Mesendoderm (in vitro differentiated cells): ENCODE data around the gene BGN.

Experiments used
- DNase-seq: peaks from one replicate; pipeline ENCODE4 v3.0.0; 2013
- H2AK5ac ChIP-seq: 2 replicates; pipeline ENCODE4 v1.6.1; 2013; ENCODE audit warnings: low read length, inconsistent platforms
- H2BK120ac ChIP-seq: 2 replicates; pipeline ENCODE4 v1.6.1; 2013; ENCODE audit warnings: low read depth, mild to moderate bottlenecking, low read length, moderate library complexity, mixed read lengths
- H2BK15ac ChIP-seq: replicated peaks from 2 replicates; pipeline ENCODE4 v1.6.1; 2013; ENCODE audit warnings: low read depth, mild to moderate bottlenecking, moderate library complexity
- H2BK5ac ChIP-seq: 2 replicates; pipeline ENCODE4 v1.6.1; 2013; ENCODE audit warnings: low read length, inconsistent platforms
- H3K18ac ChIP-seq: 2 replicates; pipeline ENCODE4 v1.6.1; 2013; ENCODE audit warnings: mild to moderate bottlenecking, low read length, mixed read lengths
- H3K23ac ChIP-seq: one replicate; pipeline ENCODE4 v1.6.1; 2013; ENCODE audit warnings: low read length
- H3K27ac ChIP-seq: 2 replicates; pipeline ENCODE4 v1.5.1; 2013; ENCODE audit warnings: low read depth, mild to moderate bottlenecking, inconsistent platforms, low read length, moderate library complexity
- H3K27me3 ChIP-seq: 2 replicates; pipeline ENCODE4 v1.6.1; 2013; ENCODE audit warnings: low read length, control low read depth, mild to moderate bottlenecking, inconsistent platforms; ENCODE audit not compliant: insufficient read depth, poor library complexity
- H3K36me3 ChIP-seq: 2 replicates; pipeline ENCODE4 v1.6.1; 2013; ENCODE audit warnings: low read length, inconsistent platforms; ENCODE audit not compliant: control insufficient read depth, insufficient read depth
- H3K4ac ChIP-seq: one replicate; pipeline ENCODE4 v1.6.1; 2013; ENCODE audit warnings: low read depth, mild to moderate bottlenecking, low read length, moderate library complexity
- H3K4me1 ChIP-seq: 2 replicates; pipeline ENCODE4 v1.6.1; 2013; ENCODE audit warnings: low read depth, low read length, inconsistent platforms; ENCODE audit not compliant: control insufficient read depth
- H3K4me2 ChIP-seq: 2 replicates; pipeline ENCODE4 v1.6.1; 2013; ENCODE audit warnings: low read length
- H3K4me3 ChIP-seq: 2 replicates; pipeline ENCODE4 v1.5.1; 2013; ENCODE audit warnings: mild to moderate bottlenecking, low read length
- H3K56ac ChIP-seq: one replicate; pipeline ENCODE4 v1.6.1; 2013; ENCODE audit warnings: low read length
- H3K79me1 ChIP-seq: 2 replicates; pipeline ENCODE4 v1.6.1; 2013; ENCODE audit warnings: low read length, inconsistent platforms
- H3K79me2 ChIP-seq: 2 replicates; pipeline ENCODE4 v1.6.1; 2013; ENCODE audit warnings: mild to moderate bottlenecking, low read length; ENCODE audit not compliant: control insufficient read depth, insufficient read depth
- H3K9ac ChIP-seq: 2 replicates; pipeline ENCODE4 v1.6.1; 2013; ENCODE audit warnings: low read length, inconsistent platforms
- H4K5ac ChIP-seq: one replicate; pipeline ENCODE4 v1.6.1; 2013; ENCODE audit warnings: low read length
- H4K8ac ChIP-seq: one replicate; pipeline ENCODE4 v1.6.1; 2013; ENCODE audit warnings: low read depth, mild to moderate bottlenecking, control low read depth, low read length, moderate library complexity
- WGBS: extraction: QIAGEN DNeasy Blood & Tissue Kit; methylation state at CpG from one replicate; pipeline ENCODE4 v1.1.7; 2013; ENCODE audit warnings: low lambda C conversion rate, missing lambda C conversion rate; ENCODE audit not compliant: insufficient coverage; ENCODE audit errors: extremely low coverage; 5-methylcytosine and 5-hydroxymethylcytosine counted together

Gene BGN

GRCh38 chrX:153454901-153455550, 39.8 kb upstream of the BGN start:
- H2BK15ac ChIP-seq: no peak overlapping the region
- no peaks in the 10 kb centered on the region for H3K4me1 ChIP-seq
- no peak for DNase-seq
- H3K4me2 ChIP-seq: no peak overlapping the region
- no peaks in the 10 kb centered on the region for H3K79me1 ChIP-seq
- H2BK5ac ChIP-seq: no peak overlapping the region
- no peak overlapping the region for H3K23ac ChIP-seq
- H3K79me2 ChIP-seq: no peaks in the 10 kb centered on the region
- H2BK120ac ChIP-seq: no peak overlapping the region
- H4K8ac ChIP-seq: no peak overlapping the region
- H4K5ac ChIP-seq: no peak overlapping the region
- H3K27ac ChIP-seq: no peak overlapping the region
- H3K36me3 ChIP-seq: no peaks in the 10 kb centered on the region
- no peak overlapping the region for H3K9ac ChIP-seq
- H3K56ac ChIP-seq: no peak overlapping the region
- H3K27me3 ChIP-seq: no peaks in the 10 kb centered on the region
- no CpG with 5 or more reads among the region's 16 CpGs for WGBS
- no peak overlapping the region for H2AK5ac ChIP-seq
- H3K18ac ChIP-seq: no peak overlapping the region
- H3K4me3 ChIP-seq: no peak overlapping the region
- H3K4ac ChIP-seq: no peak overlapping the region

GRCh38 chrX:153455571-153455970, 39.2 kb upstream of the BGN start:
- H3K18ac ChIP-seq: no peak overlapping the region
- no peak overlapping the region for H2AK5ac ChIP-seq
- DNase-seq: no peak
- no peaks in the 10 kb centered on the region for H3K4me1 ChIP-seq
- no peaks in the 10 kb centered on the region for H3K36me3 ChIP-seq
- H3K27me3 ChIP-seq: no peaks in the 10 kb centered on the region
- H2BK120ac ChIP-seq: no peak overlapping the region
- no peak overlapping the region for H3K27ac ChIP-seq
- H3K56ac ChIP-seq: no peak overlapping the region
- no peak overlapping the region for H2BK15ac ChIP-seq
- H3K4me2 ChIP-seq: no peak overlapping the region
- H4K5ac ChIP-seq: no peak overlapping the region
- H3K9ac ChIP-seq: no peak overlapping the region
- no peak overlapping the region for H2BK5ac ChIP-seq
- H3K4ac ChIP-seq: no peak overlapping the region
- no peak overlapping the region for H4K8ac ChIP-seq
- no peak overlapping the region for H3K23ac ChIP-seq
- no CpG with 5 or more reads among the region's 16 CpGs for WGBS
- no peaks in the 10 kb centered on the region for H3K79me1 ChIP-seq
- H3K79me2 ChIP-seq: no peaks in the 10 kb centered on the region
- no peak overlapping the region for H3K4me3 ChIP-seq

- Histone ChIP-seq H3K27ac (no peak overlapping the region), H3K9ac (no peak overlapping the region), H3K4ac (no peak overlapping the region), H4K8ac (no peak overlapping the region), H2BK15ac (no peak overlapping the region), H3K4me3 (no peak overlapping the region), H3K79me2 (no peaks in the 10 kb centered on the region), H3K18ac (no peak overlapping the region), H3K27me3 (no peaks in the 10 kb centered on the region), H2AK5ac (no peak overlapping the region), H3K23ac (no peak overlapping the region), H3K4me1 (no peaks in the 10 kb centered on the region), H3K36me3 (no peaks in the 10 kb centered on the region), H3K79me1 (no peaks in the 10 kb centered on the region), H3K4me2 (no peak overlapping the region), H4K5ac (no peak overlapping the region), H3K56ac (no peak overlapping the region), H2BK120ac (no peak overlapping the region), H2BK5ac (no peak overlapping the region)
- WGBS: no CpG with 5 or more reads among the region's 12 CpGs
- DNase-seq: no peak
These were observed 38.6 kb upstream of the BGN start for GRCh38 chrX:153456161-153456560.

- no peak for DNase-seq
- no peak overlapping the region for H3K18ac ChIP-seq
- no peak overlapping the region for H3K56ac ChIP-seq
These were observed 38.1 kb upstream of the BGN start for GRCh38 chrX:153456704-153457103.

DNA sequence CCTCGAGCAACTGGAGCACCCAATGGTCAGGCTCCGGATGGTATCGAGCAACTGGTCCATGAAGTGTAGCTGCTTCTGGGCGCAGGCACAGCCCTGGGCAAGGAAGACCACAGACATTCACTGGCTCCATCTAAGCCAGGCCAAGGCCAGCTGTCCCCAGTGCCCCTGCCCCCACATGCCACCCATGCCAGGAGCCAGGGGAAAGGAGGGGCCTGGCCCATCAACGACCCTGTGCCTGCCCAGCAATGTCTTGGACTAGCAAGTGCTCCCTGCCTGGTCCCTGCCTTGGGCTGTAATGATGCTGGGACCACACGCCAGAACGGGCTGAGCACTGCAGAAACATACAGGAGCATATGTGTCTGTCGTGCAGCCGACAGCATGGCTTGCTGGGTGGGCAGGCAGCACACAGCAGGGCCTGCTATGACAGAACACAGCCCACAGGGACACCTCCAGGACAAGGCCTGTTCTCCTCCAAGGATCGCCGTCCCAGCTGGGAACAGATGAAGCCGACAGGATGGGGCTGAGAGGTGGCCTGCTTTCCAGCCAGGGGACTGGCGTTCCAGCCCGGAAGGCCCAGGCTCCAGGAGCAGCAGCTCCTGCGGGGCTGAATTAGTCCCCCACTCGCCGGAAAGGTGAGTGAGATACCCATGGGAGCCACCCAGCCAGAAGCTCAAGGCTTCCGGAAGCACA, 37.5 kb upstream of the BGN start:
- Histone ChIP-seq H3K79me1 (no peaks in the 10 kb centered on the region), H3K36me3 (no peaks in the 10 kb centered on the region), H4K5ac (no peak overlapping the region), H2AK5ac (no peak overlapping the region), H2BK5ac (no peak overlapping the region), H3K4me3 (no peak overlapping the region), H3K9ac (no peak overlapping the region), H3K56ac (no peak overlapping the region), H3K27me3 (no peaks in the 10 kb centered on the region), H3K4me2 (no peak overlapping the region), H4K8ac (no peak overlapping the region), H3K23ac (no peak overlapping the region), H2BK120ac (no peak overlapping the region), H3K4me1 (no peaks in the 10 kb centered on the region), H3K79me2 (no peaks in the 10 kb centered on the region), H3K4ac (no peak overlapping the region), H3K18ac (no peak overlapping the region), H3K27ac (no peak overlapping the region), H2BK15ac (no peak overlapping the region)
- no CpG with 5 or more reads among the region's 18 CpGs for WGBS
- no peak for DNase-seq

More at GRCh38 chrX:153456704-153457103, 38.1 kb upstream of the BGN start:
- H3K4me1 ChIP-seq: no peaks in the 10 kb centered on the region
- no peaks in the 10 kb centered on the region for H3K79me1 ChIP-seq
- H3K4me3 ChIP-seq: no peak overlapping the region
- no peak overlapping the region for H3K4me2 ChIP-seq
- H3K9ac ChIP-seq: no peak overlapping the region
- no peak overlapping the region for H3K4ac ChIP-seq
- H3K27ac ChIP-seq: no peak overlapping the region
- H2BK120ac ChIP-seq: no peak overlapping the region
- no peaks in the 10 kb centered on the region for H3K27me3 ChIP-seq
- H2BK15ac ChIP-seq: no peak overlapping the region
- H3K79me2 ChIP-seq: no peaks in the 10 kb centered on the region
- H4K5ac ChIP-seq: no peak overlapping the region
- H2AK5ac ChIP-seq: no peak overlapping the region
- no peak overlapping the region for H2BK5ac ChIP-seq
- H4K8ac ChIP-seq: no peak overlapping the region
- no peaks in the 10 kb centered on the region for H3K36me3 ChIP-seq
- H3K23ac ChIP-seq: no peak overlapping the region
- WGBS: no CpG with 5 or more reads among the region's 9 CpGs
